Activated naive CD8-positive, alpha-beta T cell (primary cell): ENCODE measurements around the gene RAP1A.

Experiments
- H3K27ac Mint-ChIP-seq: one replicate; pipeline ENCODE4 v1.8.0; 2021; ENCODE audit warnings: mixed read lengths
- H3K27me3 Mint-ChIP-seq: one replicate; pipeline ENCODE4 v1.8.0; 2021; ENCODE audit warnings: mixed read lengths
- H3K36me3 Mint-ChIP-seq: one replicate; pipeline ENCODE4 v1.8.0; 2021; ENCODE audit warnings: mixed read lengths
- H3K4me1 Mint-ChIP-seq: one replicate; pipeline ENCODE4 v1.8.0; 2021; ENCODE audit warnings: low read depth, mixed read lengths
- H3K4me3 Mint-ChIP-seq: one replicate; pipeline ENCODE4 v1.8.0; 2021; ENCODE audit warnings: mild to moderate bottlenecking, mixed read lengths
- H3K9me3 Mint-ChIP-seq: one replicate; pipeline ENCODE4 v1.8.0; 2021; ENCODE audit warnings: low read depth, mixed read lengths

RAP1A gene

GRCh38 chr1:111619635-111620440 is at the start of gene RAP1A:
Gene RAP1A (plus strand): TSS chr1:111619789. CDS start chr1:111691361, 71,572 bp downstream.
- Mint-ChIP-seq H3K27ac (peak within 1 kb of the TSS; percentile 96), H3K4me3 (peak within 1 kb of the TSS; percentile 99), H3K4me1 (peaks cover 72% of the 10 kb centered on the region), H3K27me3 (no peaks in the 10 kb centered on the region), H3K36me3 (peaks cover 14% of the 10 kb centered on the region), H3K9me3 (no peaks in the 10 kb centered on the region)

- H3K9me3 Mint-ChIP-seq = no peaks in the 10 kb centered on the region
- H3K27ac Mint-ChIP-seq = no peak overlapping the region
- no peak overlapping the region for H3K4me3 Mint-ChIP-seq
- no peaks in the 10 kb centered on the region for H3K36me3 Mint-ChIP-seq
- no peaks in the 10 kb centered on the region for H3K27me3 Mint-ChIP-seq
- peaks cover 22% of the 10 kb centered on the region for H3K4me1 Mint-ChIP-seq
Observed at GRCh38 chr1:111569913-111570312, 49.7 kb upstream of the RAP1A start.

- Mint-ChIP-seq H3K27ac (peak overlapping the region; percentile 67), H3K4me3 (no peak overlapping the region), H3K27me3 (no peaks in the 10 kb centered on the region), H3K9me3 (no peaks in the 10 kb centered on the region), H3K4me1 (peaks cover 22% of the 10 kb centered on the region), H3K36me3 (no peaks in the 10 kb centered on the region)
Observed at GRCh38 chr1:111570781-111571181, 48.8 kb upstream of the RAP1A start.

GRCh38 chr1:111571239-111571638 is 48.4 kb upstream of the RAP1A start:
- H3K9me3 Mint-ChIP-seq = no peaks in the 10 kb centered on the region

GRCh38 chr1:111571987-111572386 is 47.6 kb upstream of the RAP1A start:
- Mint-ChIP-seq H3K27me3 (no peaks in the 10 kb centered on the region), H3K27ac (no peak overlapping the region), H3K36me3 (no peaks in the 10 kb centered on the region), H3K4me1 (peaks cover 22% of the 10 kb centered on the region), H3K4me3 (no peak overlapping the region), H3K9me3 (no peaks in the 10 kb centered on the region)

More at GRCh38 chr1:111571239-111571638, 48.4 kb upstream of the RAP1A start:
- Mint-ChIP-seq H3K27ac (peak overlapping the region; percentile 67), H3K27me3 (no peaks in the 10 kb centered on the region), H3K36me3 (no peaks in the 10 kb centered on the region), H3K4me1 (peaks cover 22% of the 10 kb centered on the region), H3K4me3 (no peak overlapping the region)

- Mint-ChIP-seq H3K27me3 (no peaks in the 10 kb centered on the region), H3K27ac (no peak overlapping the region), H3K9me3 (no peaks in the 10 kb centered on the region), H3K4me3 (no peak overlapping the region), H3K4me1 (peaks cover 10% of the 10 kb centered on the region), H3K36me3 (no peaks in the 10 kb centered on the region)
Observed at GRCh38 chr1:111576547-111576946, 43.0 kb upstream of the RAP1A start.

GRCh38 chr1:111577814-111578213 is 41.8 kb upstream of the RAP1A start:
- Mint-ChIP-seq H3K36me3 (no peaks in the 10 kb centered on the region), H3K4me3 (no peak overlapping the region), H3K27me3 (no peaks in the 10 kb centered on the region), H3K27ac (no peak overlapping the region), H3K9me3 (no peaks in the 10 kb centered on the region), H3K4me1 (peaks cover 5% of the 10 kb centered on the region)

- Mint-ChIP-seq H3K9me3 (no peaks in the 10 kb centered on the region), H3K27ac (no peak overlapping the region), H3K4me1 (peaks cover 13% of the 10 kb centered on the region), H3K27me3 (no peaks in the 10 kb centered on the region), H3K4me3 (no peak overlapping the region), H3K36me3 (no peaks in the 10 kb centered on the region)
Observed at GRCh38 chr1:111581166-111581565, 38.4 kb upstream of the RAP1A start.

GRCh38 chr1:111582016-111582415 is 37.6 kb upstream of the RAP1A start:
- Mint-ChIP-seq H3K9me3 (no peaks in the 10 kb centered on the region), H3K4me1 (peaks cover 18% of the 10 kb centered on the region), H3K27me3 (no peaks in the 10 kb centered on the region), H3K27ac (no peak overlapping the region), H3K4me3 (no peak overlapping the region), H3K36me3 (no peaks in the 10 kb centered on the region)

- H3K27ac Mint-ChIP-seq = no peak overlapping the region
- H3K27me3 Mint-ChIP-seq = no peaks in the 10 kb centered on the region
- no peak overlapping the region for H3K4me3 Mint-ChIP-seq
- H3K4me1 Mint-ChIP-seq = peaks cover 15% of the 10 kb centered on the region
- H3K9me3 Mint-ChIP-seq = no peaks in the 10 kb centered on the region
- H3K36me3 Mint-ChIP-seq = no peaks in the 10 kb centered on the region
Observed at GRCh38 chr1:111582644-111583618, 36.7 kb upstream of the RAP1A start.

- peaks cover 18% of the 10 kb centered on the region for H3K4me1 Mint-ChIP-seq
- no peaks in the 10 kb centered on the region for H3K27me3 Mint-ChIP-seq
- no peaks in the 10 kb centered on the region for H3K36me3 Mint-ChIP-seq
- no peaks in the 10 kb centered on the region for H3K9me3 Mint-ChIP-seq
- H3K4me3 Mint-ChIP-seq = no peak overlapping the region
- H3K27ac Mint-ChIP-seq = no peak overlapping the region
Observed at GRCh38 chr1:111585447-111586086, 34.0 kb upstream of the RAP1A start.

- no peak overlapping the region for H3K4me3 Mint-ChIP-seq
- no peaks in the 10 kb centered on the region for H3K36me3 Mint-ChIP-seq
- no peaks in the 10 kb centered on the region for H3K9me3 Mint-ChIP-seq
- H3K27me3 Mint-ChIP-seq = no peaks in the 10 kb centered on the region
- H3K4me1 Mint-ChIP-seq = peaks cover 23% of the 10 kb centered on the region
- H3K27ac Mint-ChIP-seq = peak overlapping the region; percentile 10
Observed at GRCh38 chr1:111586112-111586511, 33.5 kb upstream of the RAP1A start.

- Mint-ChIP-seq H3K9me3 (no peaks in the 10 kb centered on the region), H3K27ac (no peak overlapping the region), H3K27me3 (no peaks in the 10 kb centered on the region), H3K4me3 (no peak overlapping the region), H3K36me3 (no peaks in the 10 kb centered on the region), H3K4me1 (peaks cover 38% of the 10 kb centered on the region)
Observed at GRCh38 chr1:111587509-111588174, 31.9 kb upstream of the RAP1A start.

- no peaks in the 10 kb centered on the region for H3K36me3 Mint-ChIP-seq
- H3K9me3 Mint-ChIP-seq = no peaks in the 10 kb centered on the region
- no peaks in the 10 kb centered on the region for H3K27me3 Mint-ChIP-seq
- H3K4me1 Mint-ChIP-seq = peaks cover 68% of the 10 kb centered on the region
- peak overlapping the region; percentile 66 for H3K4me3 Mint-ChIP-seq
- H3K27ac Mint-ChIP-seq = peak overlapping the region; percentile 96
Observed at GRCh38 chr1:111591937-111592336, 27.7 kb upstream of the RAP1A start.
